ENCODE measurements around the gene SLC6A12.
"Not testable (repeated sequence)": the region's sequence is repeated elsewhere in the genome, so short reads cannot be mapped to it uniquely, and the experiment has no call there.

SLC6A12 gene

GRCh38 chr12:237026-237815 is 23.3 kb upstream of the SLC6A12 start:
- Histone ChIP-seq H3K9ac (no peak overlapping the region), H3K27ac (no peak overlapping the region), H3K4me1 (peaks cover 11 to 20% (median 15%) of the 10 kb centered on the region in 10 experiments), H3K36me3 (no peaks in the 10 kb centered on the region), H3K27me3 (no peaks in the 10 kb centered on the region), H3K9me3 (replicated peaks in 1 of 11) (peaks cover 30 to 46% (median 42%) of the 10 kb centered on the region in 11 experiments), H4K20me1 (no peaks in the 10 kb centered on the region), H3K4me2 (no peak overlapping the region), H3K4me3 (no peak overlapping the region)
- TF ChIP-seq Cebpa-rat (IDR thresholded peaks at IDR 0.05): no peak

GRCh38 chr12:236445-236844 is 22.5 kb upstream of the SLC6A12 start:
- H3K9ac ChIP-seq: no peak overlapping the region
- H3K27ac ChIP-seq: no peak overlapping the region
- TF ChIP-seq Cebpa-rat (IDR thresholded peaks at IDR 0.05): no peak
- H3K4me1 ChIP-seq: peaks cover 11 to 20% (median 15%) of the 10 kb centered on the region in 10 experiments
- H3K27me3 ChIP-seq: no peaks in the 10 kb centered on the region
- peaks cover 30 to 46% (median 42%) of the 10 kb centered on the region in 11 experiments for H3K9me3 ChIP-seq (replicated peaks in 1 of 11)
- H3K4me2 ChIP-seq: no peak overlapping the region
- no peak overlapping the region for H3K4me3 ChIP-seq
- H3K36me3 ChIP-seq: no peaks in the 10 kb centered on the region
- H4K20me1 ChIP-seq: no peaks in the 10 kb centered on the region

GRCh38 chr12:235967-236366 is 22.0 kb upstream of the SLC6A12 start:
- H4K20me1 ChIP-seq, H3K27ac ChIP-seq, H3K27me3 ChIP-seq, H3K4me3 ChIP-seq, H3K36me3 ChIP-seq, H3K9ac ChIP-seq, H3K4me2 ChIP-seq: not testable (repeated sequence)
- Histone ChIP-seq H3K4me1 (peaks cover 11 to 20% (median 15%) of the 10 kb centered on the region in 10 experiments), H3K9me3 (replicated peaks in 1 of 11) (peaks cover 30 to 46% (median 42%) of the 10 kb centered on the region in 11 experiments)

GRCh38 chr12:234891-235415 is 21.0 kb upstream of the SLC6A12 start:
- no peak overlapping the region for H3K9ac ChIP-seq
- H3K36me3 ChIP-seq: no peaks in the 10 kb centered on the region
- H3K27ac ChIP-seq: no peak overlapping the region
- no peaks in the 10 kb centered on the region for H4K20me1 ChIP-seq
- H3K27me3 ChIP-seq: no peaks in the 10 kb centered on the region
- H3K4me2 ChIP-seq: no peak overlapping the region
- TF ChIP-seq Cebpa-rat (IDR thresholded peaks at IDR 0.05): no peak
- peaks cover 30 to 46% (median 42%) of the 10 kb centered on the region in 11 experiments for H3K9me3 ChIP-seq (replicated peaks in 1 of 11)
- H3K4me3 ChIP-seq: no peak overlapping the region
- H3K4me1 ChIP-seq: peaks cover 11 to 20% (median 15%) of the 10 kb centered on the region in 10 experiments

GRCh38 chr12:234019-234418 is 20.1 kb upstream of the SLC6A12 start:
- H3K9me3 ChIP-seq (replicated peaks in 1 of 11): peaks cover 30 to 46% (median 42%) of the 10 kb centered on the region in 11 experiments
- peak overlapping the region; percentile 45 to 80 (median 58); a peak in 21 of 22 replicates for H3K4me2 ChIP-seq
- no peak overlapping the region for H3K4me3 ChIP-seq
- H3K27ac ChIP-seq: peak overlapping the region in 1 of 11 experiments; percentile 53; a peak in 1 of 22 replicates
- no peaks in the 10 kb centered on the region for H3K36me3 ChIP-seq
- H3K27me3 ChIP-seq: no peaks in the 10 kb centered on the region
- H4K20me1 ChIP-seq: no peaks in the 10 kb centered on the region
- H3K9ac ChIP-seq: no peak overlapping the region
- H3K4me1 ChIP-seq: peaks cover 11 to 20% (median 15%) of the 10 kb centered on the region in 10 experiments
- no peak for TF ChIP-seq Cebpa-rat (IDR thresholded peaks at IDR 0.05)

GRCh38 chr12:233615-233968 is 19.6 kb upstream of the SLC6A12 start:
- Histone ChIP-seq H3K36me3 (no peaks in the 10 kb centered on the region), H4K20me1 (no peaks in the 10 kb centered on the region), H3K27me3 (no peaks in the 10 kb centered on the region), H3K4me1 (peaks cover 11 to 20% (median 15%) of the 10 kb centered on the region in 10 experiments), H3K4me3 (no peak overlapping the region), H3K27ac (peak overlapping the region in 3 of 11 experiments; percentile 40 to 53 (median 44); a peak in 4 of 22 replicates), H3K9ac (peak overlapping the region in 5 of 11 experiments; percentile 10 to 52 (median 37); a peak in 5 of 22 replicates), H3K4me2 (peak overlapping the region; percentile 45 to 80 (median 58)), H3K9me3 (replicated peaks in 1 of 11) (peaks cover 30 to 46% (median 42%) of the 10 kb centered on the region in 11 experiments)
- no peak for TF ChIP-seq Cebpa-rat (IDR thresholded peaks at IDR 0.05)

GRCh38 chr12:232731-233614 is 19.0 kb upstream of the SLC6A12 start:
- H3K4me1 ChIP-seq: peaks cover 11 to 20% (median 15%) of the 10 kb centered on the region in 10 experiments
- H3K27ac ChIP-seq: peak overlapping the region in 8 of 11 experiments; percentile 13 to 53 (median 42); a peak in 12 of 22 replicates
- no peaks in the 10 kb centered on the region for H3K36me3 ChIP-seq
- no peaks in the 10 kb centered on the region for H4K20me1 ChIP-seq
- H3K4me3 ChIP-seq: no peak overlapping the region
- H3K4me2 ChIP-seq: peak overlapping the region; percentile 45 to 80 (median 58)
- H3K9me3 ChIP-seq (replicated peaks in 1 of 11): peaks cover 30 to 43% (median 40%) of the 10 kb centered on the region in 11 experiments
- no peaks in the 10 kb centered on the region for H3K27me3 ChIP-seq
- H3K9ac ChIP-seq: peak overlapping the region in 8 of 11 experiments; percentile 10 to 52 (median 37); a peak in 10 of 22 replicates
- no peak for TF ChIP-seq Cebpa-rat (IDR thresholded peaks at IDR 0.05)

- H3K4me3 ChIP-seq: no peak overlapping the region
- H3K4me2 ChIP-seq: no peak overlapping the region
- no peak overlapping the region for H3K27ac ChIP-seq
- no peak for TF ChIP-seq Cebpa-rat (IDR thresholded peaks at IDR 0.05)
- H3K4me1 ChIP-seq: peaks cover 11 to 20% (median 15%) of the 10 kb centered on the region in 10 experiments
- peaks cover 15 to 24% (median 21%) of the 10 kb centered on the region in 11 experiments for H3K9me3 ChIP-seq (replicated peaks in 1 of 11)
- no peaks in the 10 kb centered on the region for H3K27me3 ChIP-seq
- H3K9ac ChIP-seq: no peak overlapping the region
- no peaks in the 10 kb centered on the region for H3K36me3 ChIP-seq
- no peaks in the 10 kb centered on the region for H4K20me1 ChIP-seq
Measured at GRCh38 chr12:230925-231671, 17.1 kb upstream of the SLC6A12 start.
